GM12892 (cell line): Measurements from ENCODE around the gene SMIM32.

Experiments used
- POLR2A ChIP-seq: IDR thresholded peaks from 2 replicates; pipeline ENCODE4 v1.6.1; 2011; ENCODE audit warnings: low read depth, low read length, control low read depth
- POLR2AphosphoS5 ChIP-seq: IDR thresholded peaks from 2 replicates; pipeline ENCODE4 v1.6.1; 2011; ENCODE audit warnings: low read depth, low read length, control low read depth

- TF ChIP-seq POLR2A (no peak), POLR2AphosphoS5 (no peak)
Observed at GRCh38 chr5:136240894-136241293, 47.9 kb upstream of the SMIM32 start.
